ENCODE data around the gene USP16.

USP16 gene

GRCh38 chr21:29083306-29083705 lies 58.8 kb downstream of the USP16 start:
- TF ChIP-seq PKNOX1 (IDR thresholded peaks at IDR 0.05), result peak; percentile 91
- TF ChIP-seq NFRKB (IDR thresholded peaks at IDR 0.05), result no peak
- ChIA-PET CTCF (no interaction called here), POLR2A (interaction anchor here (1.7 kb wide), 1 partner anchor 10 kb away, joined by 11 read pairs; the partner anchor contains the start of gene CCT8)
- no peak for DNase-seq (ENCODE audit: extremely low spot score)

GRCh38 chr21:29084372-29084771 lies 59.9 kb downstream of the USP16 start:
- no peak for DNase-seq (ENCODE audit: extremely low spot score)
- ChIA-PET CTCF (no interaction called here), POLR2A (no interaction called here)
- TF ChIP-seq FOXA1 (IDR thresholded peaks at IDR 0.05), result no peak
- no peak for TF ChIP-seq TARDBP (IDR thresholded peaks at IDR 0.05)
- no peak for TF ChIP-seq HDGF (IDR thresholded peaks at IDR 0.05; ENCODE audit: borderline replicate concordance)
- no peak for TF ChIP-seq PKNOX1 (IDR thresholded peaks at IDR 0.05)
- TF ChIP-seq CTBP1 (IDR thresholded peaks at IDR 0.05; ENCODE audit: borderline replicate concordance), result no peak
- no peak for TF ChIP-seq NFRKB (IDR thresholded peaks at IDR 0.05)
- TF ChIP-seq ELF4 (IDR thresholded peaks at IDR 0.05), result no peak
- TF ChIP-seq ARNT (IDR thresholded peaks at IDR 0.05), result no peak
- TF ChIP-seq FOXM1 (IDR thresholded peaks at IDR 0.05; ENCODE audit: borderline replicate concordance), result no peak
- no peak for TF ChIP-seq SUZ12 (IDR thresholded peaks at IDR 0.05)
- no peak for TF ChIP-seq SP1 (IDR thresholded peaks at IDR 0.05)
- TF ChIP-seq BHLHE40 (IDR thresholded peaks at IDR 0.05; ENCODE audit: borderline replicate concordance), result no peak
- TF ChIP-seq L3MBTL2 (conservative IDR thresholded peaks at IDR 0.05), result no peak
- no peak for TF ChIP-seq ZNF384 (IDR thresholded peaks at IDR 0.05)
- TF ChIP-seq LEF1 (IDR thresholded peaks at IDR 0.05; ENCODE audit: borderline replicate concordance), result no peak

- peak; percentile 38; the same call in 1 of the 2 replicates for TF ChIP-seq PKNOX1 (IDR thresholded peaks at IDR 0.05)
- TF ChIP-seq ELF4 (IDR thresholded peaks at IDR 0.05), result no peak
- no peak for TF ChIP-seq LEF1 (IDR thresholded peaks at IDR 0.05; ENCODE audit: borderline replicate concordance)
- TF ChIP-seq ZNF384 (IDR thresholded peaks at IDR 0.05), result peak; percentile 74
- TF ChIP-seq L3MBTL2 (conservative IDR thresholded peaks at IDR 0.05), result 0 out of 2 replicates have a peak, but pooled peaks have one; percentile 6
- ChIA-PET CTCF (interaction anchor here (1.2 kb wide), 1 partner anchor 291 kb away, joined by 3 read pairs; no protein-coding TSS in a partner anchor), POLR2A (interaction anchor here (0.7 kb wide), 2 partner anchors 11 to 12 kb away, joined by 3 read pairs; no protein-coding TSS in a partner anchor)
- no peak for DNase-seq (ENCODE audit: extremely low spot score)
Observed at GRCh38 chr21:29085106-29085752, 60.8 kb downstream of the USP16 start.

- DNase-seq (ENCODE audit: extremely low spot score), result no peak
- POLR2A ChIA-PET, result no interaction called here
- CTCF ChIA-PET, result interaction anchor here (0.7 to 1.7 kb wide), 4 partner anchors 11 to 1144 kb away, joined by 3 to 5 read pairs (median 4); no protein-coding TSS in a partner anchor
- TF ChIP-seq NFRKB (IDR thresholded peaks at IDR 0.05) (no peak), TARDBP (IDR thresholded peaks at IDR 0.05) (no peak), LEF1 (IDR thresholded peaks at IDR 0.05; ENCODE audit: borderline replicate concordance) (no peak), ZNF384 (IDR thresholded peaks at IDR 0.05) (no peak), ARNT (IDR thresholded peaks at IDR 0.05) (no peak), BHLHE40 (IDR thresholded peaks at IDR 0.05; ENCODE audit: borderline replicate concordance) (no peak), ELF4 (IDR thresholded peaks at IDR 0.05) (no peak), FOXK2 (IDR thresholded peaks at IDR 0.05) (no peak), CTBP1 (IDR thresholded peaks at IDR 0.05; ENCODE audit: borderline replicate concordance) (no peak), PKNOX1 (IDR thresholded peaks at IDR 0.05) (no peak), FOXA1 (IDR thresholded peaks at IDR 0.05) (no peak), SUZ12 (IDR thresholded peaks at IDR 0.05) (no peak)
Observed at GRCh38 chr21:29091033-29091432, 66.6 kb downstream of the USP16 start.

GRCh38 chr21:29092102-29092959 lies 67.9 kb downstream of the USP16 start:
- no peak for DNase-seq (ENCODE audit: extremely low spot score)
- CTCF ChIA-PET, result interaction anchor here (0.8 to 1.2 kb wide), 3 partner anchors 12 to 256 kb away, joined by 3 to 5 read pairs (median 4); no protein-coding TSS in a partner anchor
- POLR2A ChIA-PET, result no interaction called here
- TF ChIP-seq L3MBTL2 (conservative IDR thresholded peaks at IDR 0.05) (no peak), SP1 (IDR thresholded peaks at IDR 0.05) (no peak), FOXM1 (IDR thresholded peaks at IDR 0.05; ENCODE audit: borderline replicate concordance) (no peak), FOXA1 (IDR thresholded peaks at IDR 0.05) (no peak)

All from HEK293T (cell line).